ENCODE data around the gene SLC7A1. TPM values are rescaled to one million over a fixed set of nuclear protein-coding genes. Genes with fewer than 3 reads are reported as not detected.

Gene SLC7A1
- total RNA-seq, 1 experiment from 2014 or later, result 62.8 TPM

DNA sequence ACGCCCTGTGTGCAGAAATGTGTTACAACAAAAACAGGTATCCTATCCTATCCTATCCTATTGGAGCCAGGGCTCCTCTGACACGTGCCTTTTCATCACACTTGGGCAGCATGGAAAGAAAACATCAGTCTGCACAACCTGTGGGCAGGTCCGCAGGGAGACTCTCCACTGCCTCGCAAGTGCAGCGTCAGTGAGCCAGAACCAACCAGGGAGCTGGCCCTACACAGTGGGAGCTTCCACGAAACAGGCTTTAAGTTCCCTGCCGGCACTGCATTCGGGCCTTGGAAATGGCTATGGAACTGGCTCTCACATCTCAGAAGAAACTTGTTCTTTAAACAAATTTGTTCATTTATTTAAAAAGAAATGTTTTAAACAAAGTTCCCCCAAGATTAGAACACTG, 49.5 kb downstream of the SLC7A1 start:
- H3K4me1 ChIP-seq (replicated peaks; ENCODE audit: insufficient read depth), result no peaks in the 10 kb centered on the region
- no peaks in the 10 kb centered on the region for H3K9me3 ChIP-seq (ENCODE audit: insufficient read depth, low read depth)
- CTCF ChIA-PET, result no interaction called here
- no peak overlapping the region for H3K4me3 ChIP-seq
- TF ChIP-seq, protein P1, sequence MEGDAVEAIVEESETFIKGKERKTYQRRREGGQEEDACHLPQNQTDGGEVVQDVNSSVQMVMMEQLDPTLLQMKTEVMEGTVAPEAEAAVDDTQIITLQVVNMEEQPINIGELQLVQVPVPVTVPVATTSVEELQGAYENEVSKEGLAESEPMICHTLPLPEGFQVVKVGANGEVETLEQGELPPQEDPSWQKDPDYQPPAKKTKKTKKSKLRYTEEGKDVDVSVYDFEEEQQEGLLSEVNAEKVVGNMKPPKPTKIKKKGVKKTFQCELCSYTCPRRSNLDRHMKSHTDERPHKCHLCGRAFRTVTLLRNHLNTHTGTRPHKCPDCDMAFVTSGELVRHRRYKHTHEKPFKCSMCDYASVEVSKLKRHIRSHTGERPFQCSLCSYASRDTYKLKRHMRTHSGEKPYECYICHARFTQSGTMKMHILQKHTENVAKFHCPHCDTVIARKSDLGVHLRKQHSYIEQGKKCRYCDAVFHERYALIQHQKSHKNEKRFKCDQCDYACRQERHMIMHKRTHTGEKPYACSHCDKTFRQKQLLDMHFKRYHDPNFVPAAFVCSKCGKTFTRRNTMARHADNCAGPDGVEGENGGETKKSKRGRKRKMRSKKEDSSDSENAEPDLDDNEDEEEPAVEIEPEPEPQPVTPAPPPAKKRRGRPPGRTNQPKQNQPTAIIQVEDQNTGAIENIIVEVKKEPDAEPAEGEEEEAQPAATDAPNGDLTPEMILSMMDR (conservative IDR thresholded peaks at IDR 0.05), result no peak
- no peak for TF ChIP-seq EZH2 (IDR thresholded peaks at IDR 0.05; ENCODE audit: low read depth)
- intact Hi-C loops (cut with micrococcal nuclease; ENCODE audit: unreplicated experiment), result no loop called here
- no peak for DNase-seq
- no peak overlapping the region for H2AFZ ChIP-seq
- no peaks in the 10 kb centered on the region; the same call in 1 of the 2 replicates for H3F3A ChIP-seq (ENCODE audit: insufficient read depth, low read depth)
- H3K27ac ChIP-seq, result no peak overlapping the region
- no peaks in the 10 kb centered on the region for H3K27me3 ChIP-seq (ENCODE audit: insufficient read depth, low read depth)
- peaks cover 86% of the 10 kb centered on the region for H3K79me2 ChIP-seq (ENCODE audit: low read depth)
- no peak overlapping the region for H3K4me2 ChIP-seq
- POLR2A ChIA-PET (ENCODE audit: unreplicated experiment), result no interaction called here
- H4K20me1 ChIP-seq (ENCODE audit: insufficient read depth), result peaks cover 99% of the 10 kb centered on the region
- H3K9me2 ChIP-seq (ENCODE audit: insufficient read depth), result no peaks in the 10 kb centered on the region
- peaks cover 27% of the 10 kb centered on the region for H3K36me3 ChIP-seq (ENCODE audit: low read depth)
- BruUV-seq (replicated peaks), result no TSS peak

DNA sequence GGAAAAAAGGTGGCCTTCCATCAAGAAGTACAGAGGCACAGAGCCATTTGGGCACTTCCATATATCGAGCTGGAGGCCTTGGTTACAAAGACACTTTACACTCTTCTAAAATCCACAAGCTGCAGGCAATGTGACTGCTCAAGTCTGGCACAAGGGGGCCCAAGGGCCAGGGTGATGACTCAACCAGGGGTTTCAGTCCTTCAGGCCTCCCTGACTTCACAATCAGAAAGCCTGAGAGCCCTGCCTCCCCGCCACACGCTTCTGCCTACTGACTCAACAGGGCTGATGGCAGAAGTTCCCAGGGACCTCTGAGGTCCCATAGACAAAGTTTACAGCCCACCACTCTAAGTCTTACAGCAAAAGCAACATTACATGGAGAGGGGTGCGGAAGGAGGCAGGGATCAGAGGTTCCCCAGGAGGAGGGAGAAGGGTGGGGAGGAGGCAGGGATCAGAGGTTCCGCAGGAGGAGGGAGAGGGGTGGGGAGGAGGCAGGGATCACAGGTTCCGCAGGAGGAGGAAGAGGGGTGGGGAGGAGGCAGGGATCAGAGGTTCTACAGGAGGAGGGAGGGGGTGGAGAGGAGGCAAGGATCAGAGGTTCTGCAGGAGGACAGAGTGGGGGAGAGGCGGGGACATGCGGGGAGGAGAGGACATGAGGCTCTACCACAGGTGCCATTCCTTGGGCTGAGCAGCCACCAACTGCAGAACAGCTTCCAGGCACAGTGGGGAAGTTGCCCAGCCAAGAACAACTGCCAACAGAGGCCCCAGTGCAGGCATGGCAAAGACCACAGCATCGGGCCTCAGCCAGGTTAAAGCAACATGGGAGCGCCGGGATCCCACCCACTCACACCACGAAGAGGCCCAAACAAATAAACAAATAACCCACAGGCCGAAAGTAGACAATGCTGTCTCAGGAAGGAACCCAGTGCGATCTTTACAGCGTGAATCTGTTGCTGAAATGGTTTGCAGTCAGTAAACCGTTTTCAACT, 52.0 kb downstream of the SLC7A1 start:
- DNase-seq, result no peak
- H4K20me1 ChIP-seq (ENCODE audit: insufficient read depth), result peaks cover 99% of the 10 kb centered on the region
- H2AFZ ChIP-seq, result no peak overlapping the region
- H3K4me1 ChIP-seq (replicated peaks; ENCODE audit: insufficient read depth), result no peaks in the 10 kb centered on the region
- no peaks in the 10 kb centered on the region for H3K9me2 ChIP-seq (ENCODE audit: insufficient read depth)
- H3K4me2 ChIP-seq, result no peak overlapping the region
- no peaks in the 10 kb centered on the region; the same call in 1 of the 2 replicates for H3F3A ChIP-seq (ENCODE audit: insufficient read depth, low read depth)
- intact Hi-C loops (cut with micrococcal nuclease; ENCODE audit: unreplicated experiment), result no loop called here
- ChIA-PET POLR2A (ENCODE audit: unreplicated experiment) (interaction anchor here (0.6 kb wide), 1 partner anchor 159 kb away, joined by 8 read pairs; no protein-coding TSS in a partner anchor), CTCF (no interaction called here)
- H3K9me3 ChIP-seq (ENCODE audit: insufficient read depth, low read depth), result no peaks in the 10 kb centered on the region
- H3K79me2 ChIP-seq (ENCODE audit: low read depth), result peaks cover 81% of the 10 kb centered on the region
- H3K27ac ChIP-seq, result no peak overlapping the region
- no peak overlapping the region for H3K4me3 ChIP-seq
- H3K36me3 ChIP-seq (ENCODE audit: low read depth), result peaks cover 4% of the 10 kb centered on the region; the same call in 1 of the 2 replicates
- no peaks in the 10 kb centered on the region for H3K27me3 ChIP-seq (ENCODE audit: insufficient read depth, low read depth)
- TF ChIP-seq, protein P1 (conservative IDR thresholded peaks at IDR 0.05), result no peak
- no peak for TF ChIP-seq EZH2 (IDR thresholded peaks at IDR 0.05; ENCODE audit: low read depth)
- no TSS peak for BruUV-seq (replicated peaks)

DNA sequence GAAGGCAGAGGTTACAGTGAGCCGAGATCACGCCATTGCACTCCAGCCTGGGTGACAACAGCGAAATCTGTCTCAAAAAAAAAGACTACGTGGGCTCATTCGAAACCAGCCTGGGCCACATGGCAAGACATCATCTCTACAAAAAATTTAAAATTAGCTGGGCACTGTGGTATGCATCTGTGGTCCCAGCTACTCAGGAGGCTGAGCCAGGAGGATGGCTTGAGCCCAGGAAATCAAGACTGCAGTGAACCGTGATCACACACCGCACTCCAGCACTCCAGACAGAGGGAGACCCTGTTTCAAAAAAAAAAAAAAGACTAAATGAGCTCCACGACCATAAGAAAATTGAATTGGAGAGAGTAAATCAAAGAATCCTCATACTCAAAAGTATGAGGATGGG, 53.1 kb downstream of the SLC7A1 start:
- H3K9me3 ChIP-seq (ENCODE audit: insufficient read depth, low read depth), result no peaks in the 10 kb centered on the region
- peaks cover 99% of the 10 kb centered on the region for H4K20me1 ChIP-seq (ENCODE audit: insufficient read depth)
- DNase-seq, result no peak
- no peaks in the 10 kb centered on the region for H3K27me3 ChIP-seq (ENCODE audit: insufficient read depth, low read depth)
- 0 out of 2 replicates have a peak, but pooled peaks cover 2% of the 10 kb centered on the region for H3K36me3 ChIP-seq (ENCODE audit: low read depth)
- ChIA-PET CTCF (interaction anchor here (0.6 kb wide), 1 partner anchor 40 kb away, joined by 4 read pairs; no protein-coding TSS in a partner anchor), POLR2A (ENCODE audit: unreplicated experiment) (interaction anchor here (0.6 kb wide), 1 partner anchor 160 kb away, joined by 8 read pairs; no protein-coding TSS in a partner anchor)
- no peaks in the 10 kb centered on the region for H3K9me2 ChIP-seq (ENCODE audit: insufficient read depth)
- peaks cover 78% of the 10 kb centered on the region for H3K79me2 ChIP-seq (ENCODE audit: low read depth)
- no peak overlapping the region for H3K4me2 ChIP-seq
- no peak overlapping the region for H2AFZ ChIP-seq
- TF ChIP-seq EZH2 (IDR thresholded peaks at IDR 0.05; ENCODE audit: low read depth), result no peak
- TF ChIP-seq, protein P1 (conservative IDR thresholded peaks at IDR 0.05), result no peak
- H3K4me1 ChIP-seq (replicated peaks; ENCODE audit: insufficient read depth), result no peaks in the 10 kb centered on the region
- intact Hi-C loops (cut with micrococcal nuclease; ENCODE audit: unreplicated experiment), result no loop called here
- H3K27ac ChIP-seq, result no peak overlapping the region
- H3F3A ChIP-seq (ENCODE audit: insufficient read depth, low read depth), result no peaks in the 10 kb centered on the region; the same call in 1 of the 2 replicates
- no peak overlapping the region for H3K4me3 ChIP-seq
- no TSS peak for BruUV-seq (replicated peaks)
